ENCODE data around the gene ZNF784.

- TF ChIP-seq POLR2A (IDR thresholded peaks at IDR 0.05; ENCODE audit: low read length) (no peak), TFCP2L1 (CRISPR knock-in tag; IDR thresholded peaks at IDR 0.05) (no peak), CBX2 (IDR thresholded peaks at IDR 0.05; ENCODE audit: borderline replicate concordance, low read depth) (no peak), MYC (IDR thresholded peaks at IDR 0.05; ENCODE audit: borderline replicate concordance, low read length) (no peak), JUN (IDR thresholded peaks at IDR 0.05) (no peak), RFX5 (IDR thresholded peaks at IDR 0.05) (no peak), BHLHE40 (IDR thresholded peaks at IDR 0.05; ENCODE audit: low read depth, low read length) (no peak), REST (IDR thresholded peaks at IDR 0.05) (no peak)
- TF ChIP-seq, protein P1, sequence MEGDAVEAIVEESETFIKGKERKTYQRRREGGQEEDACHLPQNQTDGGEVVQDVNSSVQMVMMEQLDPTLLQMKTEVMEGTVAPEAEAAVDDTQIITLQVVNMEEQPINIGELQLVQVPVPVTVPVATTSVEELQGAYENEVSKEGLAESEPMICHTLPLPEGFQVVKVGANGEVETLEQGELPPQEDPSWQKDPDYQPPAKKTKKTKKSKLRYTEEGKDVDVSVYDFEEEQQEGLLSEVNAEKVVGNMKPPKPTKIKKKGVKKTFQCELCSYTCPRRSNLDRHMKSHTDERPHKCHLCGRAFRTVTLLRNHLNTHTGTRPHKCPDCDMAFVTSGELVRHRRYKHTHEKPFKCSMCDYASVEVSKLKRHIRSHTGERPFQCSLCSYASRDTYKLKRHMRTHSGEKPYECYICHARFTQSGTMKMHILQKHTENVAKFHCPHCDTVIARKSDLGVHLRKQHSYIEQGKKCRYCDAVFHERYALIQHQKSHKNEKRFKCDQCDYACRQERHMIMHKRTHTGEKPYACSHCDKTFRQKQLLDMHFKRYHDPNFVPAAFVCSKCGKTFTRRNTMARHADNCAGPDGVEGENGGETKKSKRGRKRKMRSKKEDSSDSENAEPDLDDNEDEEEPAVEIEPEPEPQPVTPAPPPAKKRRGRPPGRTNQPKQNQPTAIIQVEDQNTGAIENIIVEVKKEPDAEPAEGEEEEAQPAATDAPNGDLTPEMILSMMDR (IDR thresholded peaks at IDR 0.05), result no peak
These were observed 12.9 kb downstream of the ZNF784 start for GRCh38 chr19:55611300-55611982.

Measured in A549 (cell line).